Measurements from ENCODE around the gene PLEKHM3. TPM values are rescaled to one million over a fixed set of nuclear protein-coding genes. Genes with fewer than 3 reads are reported as not detected.
A peak's percentile ranks its signal among the peaks of the same experiment; 100 is the strongest.

The PLEKHM3 gene
- total and polyA plus RNA-seq, 4 experiments from 2014 or later: 2.9 to 16.1 (median 9.3) TPM

DNA sequence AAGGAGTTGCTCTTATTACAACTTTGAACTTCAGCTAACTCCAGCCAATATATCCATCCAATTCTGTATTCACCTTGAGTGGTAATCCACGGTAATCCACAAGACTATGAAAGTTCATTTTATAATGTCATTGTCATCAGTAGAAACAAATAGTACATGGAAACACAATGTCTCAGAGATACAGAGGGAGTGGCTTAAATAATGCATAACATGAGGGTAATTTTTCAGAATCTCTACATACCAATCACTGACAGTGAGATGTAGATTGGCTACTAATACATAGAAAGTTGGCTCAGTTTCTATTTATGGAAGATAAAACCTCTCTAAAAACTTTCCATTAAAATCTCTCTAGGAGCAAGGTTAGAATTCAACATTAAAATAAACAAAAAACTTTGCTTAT, 93.2 kb downstream of the PLEKHM3 start:
- H3K4me1 ChIP-seq (ENCODE audit: insufficient read depth, low read length): no peaks in the 10 kb centered on the region
- H3K36me3 Mint-ChIP-seq: peaks cover 19 to 27% of the 10 kb centered on the region in 2 donors
- no peak overlapping the region for H3K27ac Mint-ChIP-seq
- H3K4me1 Mint-ChIP-seq: no peaks in the 10 kb centered on the region
- intact Hi-C loops (cut with micrococcal nuclease): no loop called here
- no peak overlapping the region for H3K4me3 ChIP-seq (ENCODE audit: low read length in 2 of 2)
- no peak overlapping the region for H3K27ac ChIP-seq (ENCODE audit: low read depth, low read length)
- no peaks in the 10 kb centered on the region for H3K9me3 Mint-ChIP-seq
- H3K36me3 ChIP-seq (ENCODE audit: insufficient read depth, low read length): no peaks in the 10 kb centered on the region
- ChIA-PET CTCF (ENCODE audit: partially characterized antibody) (no interaction called here), POLR2A (ENCODE audit: partially characterized antibody) (no interaction called here)
- DNase-seq: no peak
- H3K27me3 ChIP-seq (ENCODE audit: insufficient read depth, low read length): no peaks in the 10 kb centered on the region
- H3K4me3 Mint-ChIP-seq: no peak overlapping the region
- no peaks in the 10 kb centered on the region for H3K27me3 Mint-ChIP-seq
- H3K9me3 ChIP-seq (ENCODE audit: control insufficient read depth in 1 of 2, low read length in 2 of 2): no peaks in the 10 kb centered on the region

DNA sequence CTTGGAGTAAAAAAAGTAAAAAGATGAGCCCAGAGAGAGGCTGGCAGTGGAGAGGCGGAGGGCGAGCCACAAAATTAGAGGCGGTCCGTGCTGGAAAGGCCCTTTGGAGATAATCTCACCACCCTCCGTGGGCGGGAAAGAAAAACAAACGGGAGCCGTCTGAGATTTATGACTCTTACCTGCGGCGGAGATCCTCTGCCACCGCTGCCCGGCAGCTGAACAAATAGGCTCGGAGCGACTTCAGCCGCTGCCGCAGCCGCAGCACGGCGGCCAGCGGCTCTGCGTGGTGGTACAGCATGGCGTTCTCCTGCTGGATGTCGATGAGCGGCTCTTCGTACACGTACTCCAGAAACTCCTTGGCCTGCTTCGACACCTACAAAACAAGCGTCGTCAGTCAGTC, 94.6 kb downstream of the PLEKHM3 start:
- Mint-ChIP-seq H3K4me1 (peaks cover 2 to 9% (median 8%) of the 10 kb centered on the region in 4 donors), H3K9me3 (no peaks in the 10 kb centered on the region), H3K4me3 (no peak overlapping the region), H3K27ac (no peak overlapping the region), H3K27me3 (no peaks in the 10 kb centered on the region), H3K36me3 (peaks cover 23 to 36% of the 10 kb centered on the region in 2 donors)
- ChIA-PET CTCF (ENCODE audit: partially characterized antibody) (no interaction called here), POLR2A (ENCODE audit: partially characterized antibody) (no interaction called here)
- Histone ChIP-seq H3K4me1 (ENCODE audit: insufficient read depth, low read length) (no peaks in the 10 kb centered on the region), H3K36me3 (ENCODE audit: insufficient read depth, low read length) (no peaks in the 10 kb centered on the region), H3K27me3 (ENCODE audit: insufficient read depth, low read length) (no peaks in the 10 kb centered on the region), H3K27ac (ENCODE audit: low read depth, low read length) (no peak overlapping the region), H3K9me3 (ENCODE audit: control insufficient read depth in 1 of 2, low read length in 2 of 2) (no peaks in the 10 kb centered on the region), H3K4me3 (ENCODE audit: low read length in 2 of 2) (no peak overlapping the region)
- DNase-seq: no peak
- intact Hi-C loops (cut with micrococcal nuclease): no loop called here

DNA sequence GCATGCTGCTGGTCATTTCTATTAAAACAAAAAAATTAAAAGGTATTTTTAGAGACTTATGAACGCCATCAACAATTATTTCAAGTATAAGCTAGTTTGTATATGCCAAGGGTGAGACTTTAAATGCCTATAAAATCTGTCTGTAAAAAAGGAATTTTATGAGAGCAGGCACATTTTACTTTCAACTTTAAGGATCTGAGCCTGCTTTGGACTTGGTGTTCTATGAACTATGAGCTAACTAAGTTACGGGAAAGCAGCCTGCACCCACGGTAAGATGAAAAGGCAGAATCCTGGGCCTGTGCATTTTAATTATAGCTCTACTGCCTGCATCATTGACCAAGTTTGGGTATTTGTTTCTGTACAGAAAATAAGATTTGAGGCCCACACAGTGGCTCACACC, 95.4 kb downstream of the PLEKHM3 start:
- DNase-seq: no peak
- POLR2A ChIA-PET (ENCODE audit: partially characterized antibody): interaction anchor here (0.6 kb wide), 1 partner anchor 1844 kb away, joined by 3 read pairs; no protein-coding TSS in a partner anchor
- Mint-ChIP-seq H3K27me3 (no peaks in the 10 kb centered on the region), H3K36me3 (peaks cover 26 to 41% of the 10 kb centered on the region in 2 donors), H3K9me3 (no peaks in the 10 kb centered on the region), H3K4me3 (no peak overlapping the region), H3K27ac (peak overlapping the region in 1 of 7 donors; percentile 2), H3K4me1 (peaks cover 6 to 16% (median 12%) of the 10 kb centered on the region in 4 donors)
- intact Hi-C loops (cut with micrococcal nuclease): no loop called here
- H3K27ac ChIP-seq (ENCODE audit: low read depth, low read length): no peak overlapping the region
- H3K4me3 ChIP-seq (ENCODE audit: low read length in 2 of 2): no peak overlapping the region
- no peaks in the 10 kb centered on the region for H3K27me3 ChIP-seq (ENCODE audit: insufficient read depth, low read length)
- H3K36me3 ChIP-seq (ENCODE audit: insufficient read depth, low read length): no peaks in the 10 kb centered on the region
- no peaks in the 10 kb centered on the region for H3K9me3 ChIP-seq (ENCODE audit: control insufficient read depth in 1 of 2, low read length in 2 of 2)
- CTCF ChIA-PET (ENCODE audit: partially characterized antibody): no interaction called here
- H3K4me1 ChIP-seq (ENCODE audit: insufficient read depth, low read length): peaks cover 5% of the 10 kb centered on the region

DNA sequence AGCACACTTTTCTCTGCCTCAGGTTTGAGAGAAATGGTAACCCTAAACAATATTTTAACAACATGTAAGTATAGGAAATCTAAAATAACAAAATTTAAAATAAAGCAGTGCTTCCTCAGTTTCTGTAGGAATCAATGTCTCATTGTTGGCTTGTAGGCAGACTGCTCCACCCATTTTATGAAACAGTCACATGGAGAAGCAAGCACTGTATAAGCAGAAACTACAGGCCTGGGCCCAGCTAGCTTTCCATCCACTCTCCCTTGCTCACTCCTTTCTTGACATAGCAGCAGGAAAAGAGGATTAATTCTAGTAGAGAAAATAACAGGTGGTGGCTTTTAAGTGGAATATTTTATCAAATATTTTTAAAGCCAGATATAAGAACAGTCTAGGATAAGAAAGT, 97.2 kb downstream of the PLEKHM3 start:
- no peaks in the 10 kb centered on the region for H3K9me3 Mint-ChIP-seq
- DNase-seq: no peak
- H3K4me3 Mint-ChIP-seq: no peak overlapping the region
- H3K27me3 Mint-ChIP-seq: no peaks in the 10 kb centered on the region
- Histone ChIP-seq H3K36me3 (ENCODE audit: insufficient read depth, low read length) (no peaks in the 10 kb centered on the region), H3K4me1 (ENCODE audit: insufficient read depth, low read length) (peaks cover 5% of the 10 kb centered on the region), H3K27me3 (ENCODE audit: insufficient read depth, low read length) (no peaks in the 10 kb centered on the region), H3K4me3 (ENCODE audit: low read length in 2 of 2) (no peak overlapping the region), H3K9me3 (ENCODE audit: control insufficient read depth in 1 of 2, low read length in 2 of 2) (no peaks in the 10 kb centered on the region), H3K27ac (ENCODE audit: low read depth, low read length) (no peak overlapping the region)
- intact Hi-C loops (cut with micrococcal nuclease): no loop called here
- no peak overlapping the region for H3K27ac Mint-ChIP-seq
- peaks cover 8 to 20% (median 12%) of the 10 kb centered on the region in 4 donors for H3K4me1 Mint-ChIP-seq
- peaks cover 35 to 44% of the 10 kb centered on the region in 2 donors for H3K36me3 Mint-ChIP-seq
- CTCF ChIA-PET (ENCODE audit: partially characterized antibody): no interaction called here
- POLR2A ChIA-PET (ENCODE audit: partially characterized antibody): no interaction called here

DNA sequence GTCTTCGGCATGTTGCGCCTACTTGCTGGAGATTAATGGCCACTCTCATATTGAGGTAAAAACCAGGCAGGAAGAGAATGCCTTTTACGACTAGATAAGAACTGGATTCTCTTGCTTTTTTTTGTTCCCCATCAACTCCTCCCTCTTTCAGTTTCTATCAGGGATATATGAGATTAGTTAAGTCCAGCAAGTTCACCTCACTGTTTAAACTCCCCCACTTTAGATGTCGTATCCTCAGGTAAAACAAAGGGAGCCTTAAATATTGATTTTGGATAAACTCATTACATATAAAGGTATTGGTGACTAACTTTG, 98.4 kb downstream of the PLEKHM3 start:
- H3K4me3 ChIP-seq (ENCODE audit: low read length in 2 of 2): no peak overlapping the region
- no peaks in the 10 kb centered on the region for H3K27me3 ChIP-seq (ENCODE audit: insufficient read depth, low read length)
- no peaks in the 10 kb centered on the region for H3K27me3 Mint-ChIP-seq
- H3K4me3 Mint-ChIP-seq: no peak overlapping the region
- intact Hi-C loops (cut with micrococcal nuclease): no loop called here
- peaks cover 46 to 47% of the 10 kb centered on the region in 2 donors for H3K36me3 Mint-ChIP-seq
- no peak overlapping the region for H3K27ac ChIP-seq (ENCODE audit: low read depth, low read length)
- H3K9me3 ChIP-seq (ENCODE audit: control insufficient read depth in 1 of 2, low read length in 2 of 2): no peaks in the 10 kb centered on the region
- CTCF ChIA-PET (ENCODE audit: partially characterized antibody): no interaction called here
- no peaks in the 10 kb centered on the region for H3K36me3 ChIP-seq (ENCODE audit: insufficient read depth, low read length)
- POLR2A ChIA-PET (ENCODE audit: partially characterized antibody): no interaction called here
- no peak for DNase-seq
- H3K9me3 Mint-ChIP-seq: no peaks in the 10 kb centered on the region
- H3K27ac Mint-ChIP-seq: no peak overlapping the region
- peaks cover 5% of the 10 kb centered on the region for H3K4me1 ChIP-seq (ENCODE audit: insufficient read depth, low read length)
- H3K4me1 Mint-ChIP-seq: peaks cover 10 to 20% (median 14%) of the 10 kb centered on the region in 4 donors

DNA sequence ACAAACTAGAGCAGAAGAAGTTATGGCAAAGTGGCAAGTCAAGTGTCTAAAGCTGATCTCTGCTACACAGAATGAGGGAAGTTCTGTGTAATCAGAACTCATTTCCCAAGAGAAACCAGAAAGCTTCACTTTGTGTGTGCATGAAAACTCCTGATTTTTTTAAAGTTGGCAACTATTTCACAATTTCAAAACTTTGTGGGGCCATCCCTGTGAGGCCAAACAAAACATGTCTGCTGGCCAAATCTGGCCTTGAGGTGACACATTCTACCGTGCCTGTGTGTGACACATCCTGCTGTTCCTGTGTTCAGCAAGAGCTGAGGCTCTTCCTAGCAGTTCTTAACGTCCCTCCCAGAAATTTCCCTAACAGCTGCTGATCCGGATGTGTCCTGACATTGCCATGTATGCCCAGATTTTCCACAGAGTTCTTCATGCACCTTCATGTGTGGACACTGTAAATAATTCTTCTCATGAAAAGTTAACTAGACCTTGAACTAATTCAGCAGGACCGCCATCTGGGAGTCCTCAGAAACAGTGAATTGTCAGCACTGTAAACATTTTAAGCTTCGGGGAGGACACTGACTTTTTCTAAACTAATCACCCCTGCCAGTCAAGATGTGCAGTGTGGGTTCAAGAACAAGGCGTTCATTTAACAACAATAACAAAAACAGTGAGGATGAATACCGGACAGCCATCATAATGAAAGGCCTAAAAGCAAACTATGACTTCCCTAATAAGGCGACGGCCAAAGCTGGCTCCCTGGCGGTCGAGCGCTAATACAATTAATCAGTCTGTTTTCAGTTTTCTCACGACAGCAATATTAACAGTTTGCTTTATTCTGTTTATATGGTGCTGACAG, 99.0 kb downstream of the PLEKHM3 start:
- H3K27me3 ChIP-seq (ENCODE audit: insufficient read depth, low read length): no peaks in the 10 kb centered on the region
- ChIA-PET POLR2A (ENCODE audit: partially characterized antibody) (no interaction called here), CTCF (ENCODE audit: partially characterized antibody) (no interaction called here)
- intact Hi-C loops (cut with micrococcal nuclease): no loop called here
- H3K4me3 ChIP-seq (ENCODE audit: low read length in 2 of 2): no peak overlapping the region
- Mint-ChIP-seq H3K36me3 (peaks cover 50 to 51% of the 10 kb centered on the region in 2 donors), H3K27ac (peak overlapping the region in 2 of 7 donors; percentile 19 to 81), H3K9me3 (no peaks in the 10 kb centered on the region), H3K4me1 (peaks cover 10 to 20% (median 14%) of the 10 kb centered on the region in 4 donors), H3K27me3 (no peaks in the 10 kb centered on the region), H3K4me3 (peak overlapping the region in 2 of 8 donors; percentile 35 to 39)
- H3K36me3 ChIP-seq (ENCODE audit: insufficient read depth, low read length): no peaks in the 10 kb centered on the region
- H3K9me3 ChIP-seq (ENCODE audit: control insufficient read depth in 1 of 2, low read length in 2 of 2): no peaks in the 10 kb centered on the region
- peaks cover 5% of the 10 kb centered on the region for H3K4me1 ChIP-seq (ENCODE audit: insufficient read depth, low read length)
- no peak overlapping the region for H3K27ac ChIP-seq (ENCODE audit: low read depth, low read length)
- no peak for DNase-seq

DNA sequence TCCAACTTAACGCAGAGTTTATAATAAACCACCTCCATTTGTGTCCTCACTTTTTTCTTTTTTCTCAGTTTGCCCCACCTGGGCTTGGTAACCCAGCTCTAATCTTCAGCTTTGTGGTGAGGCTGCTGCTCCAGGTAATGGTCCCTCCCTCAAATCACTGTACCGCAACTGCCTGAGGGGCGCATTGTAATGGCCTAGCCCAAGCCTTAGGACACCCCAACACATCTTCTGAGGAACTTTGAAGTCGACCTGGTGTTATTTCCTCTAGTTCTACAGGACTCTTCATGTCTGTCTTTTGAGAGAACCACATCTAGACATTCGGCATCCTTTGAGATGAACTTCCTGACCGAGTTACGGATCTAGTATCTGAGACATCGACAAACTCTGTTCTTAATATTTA, 99.7 kb downstream of the PLEKHM3 start:
- Mint-ChIP-seq H3K9me3 (no peaks in the 10 kb centered on the region), H3K36me3 (peaks cover 44 to 45% of the 10 kb centered on the region in 2 donors), H3K4me3 (peak overlapping the region in 5 of 8 donors; percentile 5 to 39 (median 13)), H3K4me1 (peaks cover 10 to 20% (median 14%) of the 10 kb centered on the region in 4 donors), H3K27ac (peak overlapping the region in 4 of 7 donors; percentile 19 to 81 (median 62)), H3K27me3 (no peaks in the 10 kb centered on the region)
- H3K36me3 ChIP-seq (ENCODE audit: insufficient read depth, low read length): no peaks in the 10 kb centered on the region
- no peak overlapping the region for H3K4me3 ChIP-seq (ENCODE audit: low read length in 2 of 2)
- no peaks in the 10 kb centered on the region for H3K9me3 ChIP-seq (ENCODE audit: control insufficient read depth in 1 of 2, low read length in 2 of 2)
- ChIA-PET POLR2A (ENCODE audit: partially characterized antibody) (no interaction called here), CTCF (ENCODE audit: partially characterized antibody) (interaction anchor here (1.7 kb wide), 1 partner anchor 115 kb away, joined by 4 read pairs; no protein-coding TSS in a partner anchor)
- H3K4me1 ChIP-seq (ENCODE audit: insufficient read depth, low read length): peaks cover 5% of the 10 kb centered on the region
- no peak overlapping the region for H3K27ac ChIP-seq (ENCODE audit: low read depth, low read length)
- peak in 4 of 5 donors; percentile 9 to 22 (median 14) for DNase-seq
- intact Hi-C loops (cut with micrococcal nuclease): no loop called here
- H3K27me3 ChIP-seq (ENCODE audit: insufficient read depth, low read length): no peaks in the 10 kb centered on the region

Data from CD4-positive, alpha-beta memory T cell (primary cell).